Heart left ventricle (tissue), 13 donors: ENCODE data around the gene FMO5.

Experiments used
- CTCF ChIP-seq, 12 donors: fragments of 200-600 bp; sonication (generic) in 4 of 12; IDR thresholded peaks; one replicate each; pipeline versions ENCODE4 v1.5.0 to v1.8.0; 2018 to 2022; ENCODE audit warnings: antibody characterized with exemption in 12 of 12, mild to moderate bottlenecking in 5 of 12
- POLR2A ChIP-seq, 2 donors: fragments of 450-650 bp; IDR thresholded peaks; one replicate each; pipeline ENCODE4 v1.6.1; 2017; ENCODE audit warnings: antibody characterized with exemption in 2 of 2, mild to moderate bottlenecking in 2 of 2, moderate library complexity in 2 of 2
- donor health status: ischemic (EF 13 %, LVEDD 7.1; RV severe dilation, severe dysfunction).
- donor health status: DM: no; HTN: yes; CAD: no.
- donor health status: DM: no; HTN: no; CAD: no.
- donor health status: ischemic (EF 25% LVEDD 6.9; RV normal size, moderate dysfunction).
- donor health status: ischemic (EF 25% LVEDD 5.7; RV mildly dilated, moderate dysfunction).
- donor health status: ischemic (EF 35%, LVEDD 5.7; RV mildly dilated, moderate dysfunction).
- donor health status: nonischemic (EF 11% LVEDD 7.7; RV severe dilation, severe dysfunction).
- donor health status: DM: yes; HTN: yes; CAD: no.
- donor health status: PGD.
- donor health status: ischemic (EF 29% LVEDD 5.4; RV normal size, mild dysfunction).
- donor health status: nonischemic (EF 23%, LVEDD 6.1; RV moderate dilation, normal function).

- TF ChIP-seq CTCF (IDR thresholded peaks at IDR 0.05) = no peak
- no peak for TF ChIP-seq POLR2A (IDR thresholded peaks at IDR 0.05)
Measured at GRCh38 chr1:147142886-147143285, 82.3 kb downstream of the FMO5 start.
